ENCODE data around the gene RAX2.

- no peak for TF ChIP-seq POLR2A (IDR thresholded peaks at IDR 0.05; ENCODE audit: low read depth, low read length)
- TF ChIP-seq CTCF (IDR thresholded peaks at IDR 0.05 in 2 of 3, conservative IDR thresholded peaks at IDR 0.05 in 1 of 3; ENCODE audit: control insufficient read depth in 2 of 3, extremely low read depth in 1 of 3, insufficient read depth in 1 of 3, low read depth in 3 of 3, low read length in 3 of 3): no peak
- TF ChIP-seq PML (IDR thresholded peaks at IDR 0.05; ENCODE audit: low read length): no peak
- no peak for TF ChIP-seq FOS (IDR thresholded peaks at IDR 0.05; ENCODE audit: borderline replicate concordance, extremely low read depth, insufficient read length)
- no peak for TF ChIP-seq PRDM15 (CRISPR knock-in tag; IDR thresholded peaks at IDR 0.05)
- no peak for TF ChIP-seq ATF2 (IDR thresholded peaks at IDR 0.05; ENCODE audit: low read length)
- TF ChIP-seq USF2 (IDR thresholded peaks at IDR 0.05; ENCODE audit: borderline replicate concordance, low read depth, low read length): no peak
- TF ChIP-seq KDM1A (IDR thresholded peaks at IDR 0.05; ENCODE audit: borderline replicate concordance): no peak
Measured at GRCh38 chr19:3816566-3817218, 44.7 kb upstream of the RAX2 start.
